HCT116 (cell line): ENCODE data around the gene ZCWPW1. TPM values are rescaled to one million over a fixed set of nuclear protein-coding genes. Genes with fewer than 3 reads are reported as not detected.

ENCODE experiments used
- ATAC-seq: fragments of 200-7000 bp; cut with Tn5 transposase; 2 replicates; pipeline ENCODE4 v1.9.1; 2020; ENCODE audit warnings: mild to moderate bottlenecking, moderate library complexity
- BruUV-seq: library from RNA; stranded (reverse); fragments of 400-500 nt; replicated peaks from 2 replicates; lab custom pipeline; 2021; lab: Mats Ljungman, UMichigan
- CTCF ChIA-PET: fragments of 300-600 bp; sonication (Branson Sonifier 250); formaldehyde crosslinking; loops from one replicate; lab custom pipeline; 2021; ENCODE audit warnings: antibody characterized with exemption; lab: Charles Lee
- POLR2A ChIA-PET: fragments of 300-600, 350-600 bp; sonication (Branson Sonifier 250); formaldehyde crosslinking; loops from one replicate; lab custom pipeline; 2021; ENCODE audit warnings: antibody characterized with exemption; lab: Charles Lee
- RAD21 ChIA-PET, 2 experiments: fragments of 300-600 bp; sonication (Branson Sonifier 250); formaldehyde crosslinking; loops; one replicate each; lab custom pipeline; 2023; ENCODE audit warnings: low total read pairs in 2 of 2; ENCODE audit not compliant: uncharacterized antibody in 2 of 2, unreplicated experiment in 2 of 2, low non-redundant PET in 1 of 2; lab: Charles Lee
- DNase-seq: peaks from one replicate; pipeline ENCODE4 v3.0.0-alpha.2; 2010; ENCODE audit warnings: low read depth, low spot score
- H2AFZ ChIP-seq: fragments of 200-600 bp; shearing (Covaris generic), sonication (generic); 2 replicates; pipeline ENCODE4 v1.6.1; 2017; ENCODE audit warnings: low read depth, mixed run types, mixed read lengths, antibody characterized with exemption, low read length; ENCODE audit not compliant: poor library complexity, severe bottlenecking
- H3K27ac ChIP-seq: 2 replicates; pipeline ENCODE4 v1.5.1; 2012; ENCODE audit warnings: low read depth, low read length
- H3K27me3 ChIP-seq: fragments of 200-600 bp; sonication (generic); 2 replicates; pipeline ENCODE4 v1.6.1; 2016; ENCODE audit warnings: mixed run types, low read length, mixed read lengths; ENCODE audit not compliant: insufficient read depth
- H3K36me3 ChIP-seq, 2 experiments: fragments of 200-500 bp in 1 of 2; fragments of 200-600 bp in 1 of 2; sonication (Bioruptor generic) in 1 of 2; sonication (generic) in 1 of 2; 2 replicates each; pipeline versions ENCODE4 v1.5.1 to v1.6.1; 2014 to 2016; ENCODE audit warnings: low read length in 2 of 2, inconsistent platforms in 1 of 2, mixed read lengths in 1 of 2, mixed run types in 1 of 2; ENCODE audit not compliant: insufficient read depth in 2 of 2, control insufficient read depth in 1 of 2
- H3K4me1 ChIP-seq, 2 experiments: fragments of 200-600 bp in 1 of 2; sonication (generic) in 1 of 2; 2 replicates each; pipeline versions ENCODE4 v1.5.1 to v1.6.1; 2012 to 2017; ENCODE audit warnings: low read length in 2 of 2, inconsistent platforms in 1 of 2, mild to moderate bottlenecking in 1 of 2, mixed read lengths in 1 of 2, mixed run types in 1 of 2, moderate library complexity in 1 of 2; ENCODE audit not compliant: insufficient read depth in 2 of 2, control insufficient read depth in 1 of 2
- H3K4me2 ChIP-seq: fragments of 200-600 bp; sonication (generic); 2 replicates; pipeline ENCODE4 v1.6.1; 2017; ENCODE audit warnings: mixed run types, low read length, mixed read lengths
- H3K4me3 ChIP-seq, 2 experiments: fragments of 200-600 bp in 1 of 2; sonication (generic) in 1 of 2; replicated peaks in 1 of 2; 2 replicates each; pipeline ENCODE4 v1.5.1; 2011 to 2016; ENCODE audit warnings: low read length in 2 of 2, control low read depth in 1 of 2, low read depth in 1 of 2, mild to moderate bottlenecking in 1 of 2, mixed read lengths in 1 of 2, mixed run types in 1 of 2
- H3K79me2 ChIP-seq: fragments of 200-600 bp; sonication (generic); 2 replicates; pipeline ENCODE4 v1.6.1; 2017; ENCODE audit warnings: mild to moderate bottlenecking, mixed run types, low read length, moderate library complexity, mixed read lengths; ENCODE audit not compliant: insufficient read depth
- H3K9ac ChIP-seq: fragments of 200-600 bp; sonication (generic); 2 replicates; pipeline ENCODE4 v1.6.1; 2016; ENCODE audit warnings: low read length, mixed read lengths
- H3K9me2 ChIP-seq: fragments of 200-600 bp; sonication (generic), shearing (Covaris generic); 2 replicates; pipeline ENCODE4 v1.6.1; 2017; ENCODE audit warnings: mixed run types, mild to moderate bottlenecking, moderate library complexity; ENCODE audit not compliant: insufficient read depth
- H3K9me3 ChIP-seq, 2 experiments: fragments of 200-500 bp in 1 of 2; fragments of 200-600 bp in 1 of 2; sonication (Bioruptor generic) in 1 of 2; sonication (generic) in 1 of 2; 2 replicates each; pipeline ENCODE4 v1.6.1; 2014 to 2017; ENCODE audit warnings: low read length in 2 of 2, mixed read lengths in 2 of 2, inconsistent platforms in 1 of 2, low read depth in 1 of 2, mild to moderate bottlenecking in 1 of 2, mixed run types in 1 of 2, moderate library complexity in 1 of 2; ENCODE audit not compliant: control insufficient read depth in 1 of 2, insufficient read depth in 1 of 2
- H4K20me1 ChIP-seq: fragments of 200-600 bp; sonication (generic), shearing (Covaris generic); 2 replicates; pipeline ENCODE4 v1.6.1; 2017; ENCODE audit warnings: mixed run types, mild to moderate bottlenecking, moderate library complexity; ENCODE audit not compliant: insufficient read depth
- ATF3 ChIP-seq: IDR thresholded peaks from 2 replicates; pipeline ENCODE4 v1.6.1; 2012
- CBX3 ChIP-seq: IDR thresholded peaks from 2 replicates; pipeline ENCODE4 v1.6.1; 2012; ENCODE audit warnings: low read depth
- CTCF ChIP-seq, 3 experiments: fragments of 200-600 bp in 1 of 3; sonication (generic) in 1 of 3; IDR thresholded peaks in 2 of 3; conservative IDR thresholded peaks in 1 of 3; 2 replicates each; pipeline ENCODE4 v1.5.1; 2012 to 2017; ENCODE audit warnings: low read depth in 2 of 3, low read length in 2 of 3, antibody characterized with exemption in 1 of 3, borderline replicate concordance in 1 of 3, control low read depth in 1 of 3, mild to moderate bottlenecking in 1 of 3, mixed read lengths in 1 of 3, mixed run types in 1 of 3, moderate library complexity in 1 of 3; ENCODE audit not compliant: insufficient read depth in 1 of 3
- EGR1 ChIP-seq: IDR thresholded peaks from 2 replicates; pipeline ENCODE4 v1.6.1; 2012; ENCODE audit warnings: low read depth
- EZH2 ChIP-seq: fragments of 200-600 bp; sonication (generic); IDR thresholded peaks from 2 replicates; pipeline ENCODE4 v1.6.1; 2017; ENCODE audit warnings: antibody characterized with exemption, mixed run types
- EZH2phosphoT487 ChIP-seq: fragments of 200-600 bp; IDR thresholded peaks from 2 replicates; pipeline ENCODE4 v1.6.1; 2018; ENCODE audit warnings: antibody characterized with exemption, borderline replicate concordance
- FOSL1 ChIP-seq: IDR thresholded peaks from 2 replicates; pipeline ENCODE4 v1.6.1; 2012; ENCODE audit warnings: low read depth
- JUND ChIP-seq: IDR thresholded peaks from 2 replicates; pipeline ENCODE4 v1.6.1; 2012
- MAX ChIP-seq: IDR thresholded peaks from 2 replicates; pipeline ENCODE4 v1.6.1; 2012
- POLR2A ChIP-seq: IDR thresholded peaks from 2 replicates; pipeline ENCODE4 v1.7.0; 2011; ENCODE audit warnings: borderline replicate concordance; ENCODE audit not compliant: insufficient read depth, insufficient read length; ENCODE audit errors: extremely low read depth
- POLR2AphosphoS5 ChIP-seq: IDR thresholded peaks from 2 replicates; pipeline ENCODE4 v1.6.1; 2011; ENCODE audit warnings: mild to moderate bottlenecking, low read depth, low read length, moderate library complexity
- RAD21 ChIP-seq: IDR thresholded peaks from 2 replicates; pipeline ENCODE4 v1.6.1; 2012; ENCODE audit warnings: low read depth, mild to moderate bottlenecking
- REST ChIP-seq: IDR thresholded peaks from 2 replicates; pipeline ENCODE4 v1.6.1; 2012; ENCODE audit warnings: low read depth
- SP1 ChIP-seq: IDR thresholded peaks from 2 replicates; pipeline ENCODE4 v1.6.1; 2012; ENCODE audit warnings: low read depth
- SRF ChIP-seq: IDR thresholded peaks from 2 replicates; pipeline ENCODE4 v1.6.1; 2012; ENCODE audit warnings: low read depth
- TCF7L2 ChIP-seq: IDR thresholded peaks from 2 replicates; pipeline ENCODE4 v1.7.0; 2011; ENCODE audit warnings: borderline replicate concordance, inconsistent platforms; ENCODE audit not compliant: insufficient read depth, insufficient read length; ENCODE audit errors: extremely low read depth
- YY1 ChIP-seq: IDR thresholded peaks from 2 replicates; pipeline ENCODE4 v1.6.1; 2011; ENCODE audit warnings: low read length, low read depth, moderate library complexity, mild to moderate bottlenecking; ENCODE audit not compliant: insufficient replicate concordance; ENCODE audit errors: extremely low read depth
- ZFX ChIP-seq: fragments of 450-650 bp; IDR thresholded peaks from 2 replicates; pipeline ENCODE4 v1.6.1; 2017
- ZNF274 ChIP-seq: fragments of 200-500 bp; sonication (Bioruptor generic); IDR thresholded peaks from 2 replicates; pipeline ENCODE4 v1.6.1; 2014; ENCODE audit warnings: mild to moderate bottlenecking, low read depth, low read length, inconsistent platforms
- intact Hi-C: fragments of 100-400 bp; cut with micrococcal nuclease; formaldehyde crosslinking; loops from 2 replicates; pipeline ENCODE4 v1.10.0; 2022
- total RNA-seq: library from RNA; stranded (reverse); gene quantifications from one replicate; pipeline ENCODE4 v1.2.1, GENCODE V29; 2021; ENCODE audit not compliant: unreplicated experiment

Gene ZCWPW1
- total RNA-seq, 1 experiment from 2014 or later = 1.5 TPM

- Histone ChIP-seq H3K4me1 (peaks cover 6 to 27% of the 10 kb centered on the region in 2 experiments; a peak in 3 of 4 replicates), H2AFZ (no peak overlapping the region), H3K27ac (no peak overlapping the region), H3K9me3 (no peaks in the 10 kb centered on the region), H3K9me2 (no peaks in the 10 kb centered on the region), H3K9ac (no peak overlapping the region), H3K27me3 (no peaks in the 10 kb centered on the region), H3K36me3 (no peaks in the 10 kb centered on the region), H3K4me3 (no peak overlapping the region), H4K20me1 (no peaks in the 10 kb centered on the region), H3K79me2 (no peaks in the 10 kb centered on the region), H3K4me2 (no peak overlapping the region)
- TF ChIP-seq POLR2AphosphoS5 (no peak), SP1 (no peak), YY1 (no peak), ZNF274 (no peak), SRF (no peak), ATF3 (no peak), REST (no peak), POLR2A (no peak), EZH2 (no peak), EZH2phosphoT487 (no peak), TCF7L2 (no peak), JUND (no peak), MAX (no peak), CTCF (IDR thresholded peaks at IDR 0.05 in 2 of 3, conservative IDR thresholded peaks at IDR 0.05 in 1 of 3; ENCODE audit: borderline replicate concordance in 1 of 3, insufficient read depth in 1 of 3, low read depth in 2 of 3, low read length in 2 of 3) (no peak), EGR1 (no peak), CBX3 (no peak), FOSL1 (no peak), ZFX (no peak), RAD21 (no peak)
- CTCF ChIA-PET = no interaction called here
- no TSS peak for BruUV-seq
- POLR2A ChIA-PET = interaction anchor here (0.7 to 0.8 kb wide), 2 partner anchors 12 to 24 kb away, joined by 3 read pairs; partner anchors contain the start of gene ZCWPW1
- intact Hi-C loops = no loop called here
- ATAC-seq (no peak), DNase-seq (no peak)
- RAD21 ChIA-PET = no interaction called here
Observed at GRCh38 chr7:100452513-100452912, 24.0 kb upstream of the ZCWPW1 start.
